IPS DF 6.9 (cell line): ENCODE data around the gene FBXO34.

Experiments used
- DNase-seq: peaks from one replicate; pipeline ENCODE4 v3.0.0-alpha.2; 2013; ENCODE audit warnings: low read depth, low spot score
- H3K27ac ChIP-seq: one replicate; pipeline ENCODE4 v1.5.1; 2013; ENCODE audit warnings: low read length, control low read depth
- H3K27me3 ChIP-seq: 2 replicates; pipeline ENCODE4 v1.6.1; 2013; ENCODE audit warnings: mild to moderate bottlenecking, low read length; ENCODE audit not compliant: control insufficient read depth, insufficient read depth
- H3K36me3 ChIP-seq: 2 replicates; pipeline ENCODE4 v1.6.1; 2013; ENCODE audit warnings: low read length; ENCODE audit not compliant: control insufficient read depth, insufficient read depth
- H3K4me1 ChIP-seq: 2 replicates; pipeline ENCODE4 v1.6.1; 2013; ENCODE audit warnings: low read length; ENCODE audit not compliant: control insufficient read depth, insufficient read depth
- H3K4me3 ChIP-seq: 2 replicates; pipeline ENCODE4 v1.5.1; 2013; ENCODE audit warnings: mild to moderate bottlenecking, low read length
- H3K9me3 ChIP-seq: 2 replicates; pipeline ENCODE4 v1.6.1; 2013; ENCODE audit warnings: low read length, inconsistent platforms; ENCODE audit not compliant: control insufficient read depth, insufficient read depth
- WGBS: extraction: QIAGEN DNeasy Blood & Tissue Kit; methylation state at CpG from one replicate; pipeline ENCODE4 v1.1.7; 2013; ENCODE audit warnings: mixed read lengths, missing lambda C conversion rate; ENCODE audit not compliant: insufficient read length, insufficient coverage; 5-methylcytosine and 5-hydroxymethylcytosine counted together

Gene FBXO34

GRCh38 chr14:55355922-55356321, 84.7 kb downstream of the FBXO34 start:
- H3K27ac ChIP-seq: no peak overlapping the region
- DNase-seq: no peak
- no peaks in the 10 kb centered on the region for H3K36me3 ChIP-seq
- no peaks in the 10 kb centered on the region for H3K27me3 ChIP-seq
- H3K4me3 ChIP-seq: no peak overlapping the region
- WGBS: no CpG with 5 or more reads among the region's 6 CpGs
- H3K4me1 ChIP-seq: 0 out of 2 replicates have a peak, but pooled peaks cover 1% of the 10 kb centered on the region
- no peaks in the 10 kb centered on the region for H3K9me3 ChIP-seq

DNA sequence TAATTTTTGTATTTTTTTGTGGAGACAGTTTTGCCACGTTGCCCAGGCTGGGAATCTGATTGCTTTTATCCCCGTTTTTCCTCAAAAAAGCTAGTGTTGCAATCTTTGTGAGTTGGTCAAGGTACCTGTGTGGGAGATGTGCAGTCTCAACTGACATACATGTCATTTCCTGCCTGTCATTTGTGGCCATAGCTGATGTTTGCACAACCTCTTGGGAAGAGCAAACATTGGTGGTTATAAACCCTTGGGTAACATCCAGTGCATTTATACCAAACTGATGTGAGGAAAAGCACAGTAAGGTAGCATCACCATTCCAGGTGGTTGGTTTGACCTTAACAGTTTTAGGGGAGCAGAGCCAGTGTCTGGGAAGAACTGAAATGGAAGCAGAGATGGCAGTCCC, 85.7 kb downstream of the FBXO34 start:
- Histone ChIP-seq H3K27ac (no peak overlapping the region), H3K9me3 (no peaks in the 10 kb centered on the region), H3K4me1 (0 out of 2 replicates have a peak, but pooled peaks cover 1% of the 10 kb centered on the region), H3K27me3 (no peaks in the 10 kb centered on the region), H3K4me3 (no peak overlapping the region), H3K36me3 (no peaks in the 10 kb centered on the region)
- no peak for DNase-seq
- no CpG with 5 or more reads among the region's 2 CpGs for WGBS

GRCh38 chr14:55359307-55359706, 88.1 kb downstream of the FBXO34 start:
- 0 out of 2 replicates have a peak, but pooled peaks cover 1% of the 10 kb centered on the region for H3K4me1 ChIP-seq
- DNase-seq: no peak
- no peak overlapping the region for H3K4me3 ChIP-seq
- no CpG with 5 or more reads among the region's 4 CpGs for whole genome bisulfite sequencing
- H3K36me3 ChIP-seq: no peaks in the 10 kb centered on the region
- H3K9me3 ChIP-seq: no peaks in the 10 kb centered on the region
- no peaks in the 10 kb centered on the region for H3K27me3 ChIP-seq
- H3K27ac ChIP-seq: no peak overlapping the region

GRCh38 chr14:55361190-55361589, 90.0 kb downstream of the FBXO34 start:
- no peaks in the 10 kb centered on the region for H3K9me3 ChIP-seq
- H3K4me3 ChIP-seq: no peak overlapping the region
- no peak for DNase-seq
- no peak overlapping the region for H3K27ac ChIP-seq
- H3K4me1 ChIP-seq: no peaks in the 10 kb centered on the region
- H3K27me3 ChIP-seq: no peaks in the 10 kb centered on the region
- no peaks in the 10 kb centered on the region for H3K36me3 ChIP-seq
- WGBS: no CpG with 5 or more reads among the region's 2 CpGs

GRCh38 chr14:55366271-55366670, 95.0 kb downstream of the FBXO34 start:
- Histone ChIP-seq H3K4me3 (no peak overlapping the region), H3K9me3 (no peaks in the 10 kb centered on the region), H3K4me1 (no peaks in the 10 kb centered on the region), H3K27me3 (no peaks in the 10 kb centered on the region), H3K36me3 (0 out of 2 replicates have a peak, but pooled peaks cover 3% of the 10 kb centered on the region), H3K27ac (no peak overlapping the region)
- no peak for DNase-seq
- WGBS: no CpG with 5 or more reads among the region's 3 CpGs

GRCh38 chr14:55370883-55371455, 99.7 kb downstream of the FBXO34 start:
- Histone ChIP-seq H3K27me3 (no peaks in the 10 kb centered on the region), H3K4me3 (no peak overlapping the region), H3K9me3 (no peaks in the 10 kb centered on the region), H3K27ac (no peak overlapping the region), H3K4me1 (no peaks in the 10 kb centered on the region), H3K36me3 (0 out of 2 replicates have a peak, but pooled peaks cover 3% of the 10 kb centered on the region)
- DNase-seq: no peak
- WGBS: no CpG with 5 or more reads among the region's 11 CpGs

- no CpG with 5 or more reads among the region's 1 CpG for WGBS
- Histone ChIP-seq H3K9me3 (no peaks in the 10 kb centered on the region), H3K4me1 (no peaks in the 10 kb centered on the region), H3K36me3 (0 out of 2 replicates have a peak, but pooled peaks cover 5% of the 10 kb centered on the region), H3K27ac (no peak overlapping the region), H3K4me3 (no peak overlapping the region), H3K27me3 (no peaks in the 10 kb centered on the region)
- no peak for DNase-seq
These were observed 101.2 kb downstream of the FBXO34 start for GRCh38 chr14:55372423-55372822.

DNA sequence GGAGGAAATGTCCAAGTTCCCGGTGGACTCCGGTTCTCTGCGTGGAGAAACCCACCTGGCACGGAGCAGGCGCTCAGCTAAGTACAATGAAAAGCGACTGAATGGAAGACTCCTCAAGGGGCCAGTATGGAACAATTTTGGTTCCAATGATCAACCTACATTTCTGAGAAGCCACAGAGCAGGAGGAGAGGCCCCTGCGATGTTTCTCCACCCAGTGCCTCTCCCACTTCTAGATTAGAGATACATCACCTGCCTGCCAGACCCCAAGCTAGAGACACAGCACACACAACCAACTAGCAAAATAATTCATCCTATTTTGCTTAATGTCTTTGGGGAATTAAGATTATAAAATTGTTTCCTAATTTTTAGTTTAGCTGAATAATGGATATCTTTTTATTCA, 101.6 kb downstream of the FBXO34 start:
- no peak for DNase-seq
- 0 out of 2 replicates have a peak, but pooled peaks cover 5% of the 10 kb centered on the region for H3K36me3 ChIP-seq
- H3K4me1 ChIP-seq: no peaks in the 10 kb centered on the region
- H3K27ac ChIP-seq: no peak overlapping the region
- H3K4me3 ChIP-seq: no peak overlapping the region
- no peaks in the 10 kb centered on the region for H3K27me3 ChIP-seq
- H3K9me3 ChIP-seq: no peaks in the 10 kb centered on the region
- WGBS: no CpG with 5 or more reads among the region's 7 CpGs

DNA sequence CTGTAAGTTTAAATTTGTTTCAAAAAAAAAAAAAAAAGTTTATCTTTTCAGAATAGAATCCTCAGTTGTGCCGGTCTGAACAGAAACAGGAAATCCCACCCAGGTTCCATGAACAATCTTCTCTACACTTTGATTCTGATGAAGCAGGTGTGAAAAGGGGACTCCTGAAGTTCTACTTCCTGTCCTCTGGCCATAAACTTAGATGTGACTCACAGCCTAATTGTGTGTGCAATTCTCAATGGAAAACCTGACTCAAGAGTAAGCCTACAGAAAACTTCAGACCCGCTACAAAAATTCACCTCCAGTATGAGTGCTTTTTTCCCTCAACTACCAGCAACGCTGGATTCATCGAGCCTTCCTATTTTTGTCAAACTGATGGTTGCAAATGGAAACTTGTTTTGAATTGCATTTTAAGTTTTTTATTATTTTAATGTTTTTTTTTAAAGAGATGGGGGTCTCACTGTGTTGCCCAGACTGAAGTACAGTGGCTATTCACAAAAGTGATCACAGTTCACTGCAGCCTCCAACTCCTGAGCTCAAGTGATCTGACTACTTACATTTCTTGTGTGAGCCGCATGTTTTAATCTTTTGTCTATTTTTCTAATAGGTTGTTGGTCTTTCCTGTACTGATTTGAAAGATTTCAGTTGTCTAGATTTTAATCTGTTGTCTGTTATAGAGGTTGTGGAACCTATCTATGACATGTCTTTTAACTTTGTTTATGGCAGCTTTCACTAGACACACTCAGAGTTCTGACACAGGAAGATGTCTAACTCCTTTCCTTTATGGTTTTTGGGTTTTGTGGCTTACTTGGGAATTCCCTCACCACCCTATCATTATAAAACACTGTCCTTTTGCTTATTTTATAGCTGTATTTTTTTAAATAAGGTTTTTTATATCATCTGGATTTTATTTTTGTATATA, 102.8 kb downstream of the FBXO34 start:
- no peak overlapping the region for H3K4me3 ChIP-seq
- WGBS: no CpG with 5 or more reads among the region's 5 CpGs
- no peaks in the 10 kb centered on the region for H3K27me3 ChIP-seq
- DNase-seq: no peak
- H3K36me3 ChIP-seq: 0 out of 2 replicates have a peak, but pooled peaks cover 5% of the 10 kb centered on the region
- no peaks in the 10 kb centered on the region for H3K4me1 ChIP-seq
- H3K27ac ChIP-seq: no peak overlapping the region
- H3K9me3 ChIP-seq: no peaks in the 10 kb centered on the region

GRCh38 chr14:55374771-55375170, 103.5 kb downstream of the FBXO34 start:
- Histone ChIP-seq H3K27ac (no peak overlapping the region), H3K36me3 (0 out of 2 replicates have a peak, but pooled peaks cover 3% of the 10 kb centered on the region), H3K27me3 (no peaks in the 10 kb centered on the region), H3K4me3 (no peak overlapping the region), H3K9me3 (no peaks in the 10 kb centered on the region), H3K4me1 (no peaks in the 10 kb centered on the region)
- WGBS: no CpG with 5 or more reads among the region's 4 CpGs
- no peak for DNase-seq
